NCI-H345 (cell line): ENCODE measurements around the gene CRCP.
"Not testable (repeated sequence)": the region's sequence is repeated elsewhere in the genome, so short reads cannot be mapped to it uniquely, and the experiment has no call there.

Experiments
- DNase-seq: peaks from one replicate; lab custom pipeline; 2025; lab: John Stamatoyannopoulos, UW

Gene CRCP

GRCh38 chr7:66114743-66115649 is at the start of gene CRCP:
CRCP (plus strand) TSS chr7:66114847; CDS start chr7:66114963, 116 bp downstream.
- peak; percentile 74 for DNase-seq

GRCh38 chr7:66069732-66070131 is 44.9 kb upstream of the CRCP start:
- DNase-seq = no peak

DNA sequence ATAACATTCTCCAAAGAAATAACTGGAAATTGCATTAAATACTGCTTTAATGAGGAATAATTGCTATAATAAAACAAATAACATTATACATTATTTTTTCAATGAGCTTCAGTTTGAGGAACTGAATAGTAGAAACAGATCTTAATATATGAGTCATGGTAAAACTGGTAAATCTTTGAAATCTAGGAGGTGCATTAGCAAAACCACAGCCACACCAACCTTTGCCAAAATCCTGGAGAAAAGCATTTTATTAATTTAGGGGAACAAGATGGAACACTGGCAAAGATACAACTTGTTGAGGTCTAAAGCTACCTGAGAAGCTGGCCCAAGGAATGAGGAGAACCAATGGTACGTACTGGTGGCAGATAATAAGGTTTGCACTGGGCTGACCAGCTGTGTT is 44.4 kb upstream of the CRCP start:
- no peak for DNase-seq

DNA sequence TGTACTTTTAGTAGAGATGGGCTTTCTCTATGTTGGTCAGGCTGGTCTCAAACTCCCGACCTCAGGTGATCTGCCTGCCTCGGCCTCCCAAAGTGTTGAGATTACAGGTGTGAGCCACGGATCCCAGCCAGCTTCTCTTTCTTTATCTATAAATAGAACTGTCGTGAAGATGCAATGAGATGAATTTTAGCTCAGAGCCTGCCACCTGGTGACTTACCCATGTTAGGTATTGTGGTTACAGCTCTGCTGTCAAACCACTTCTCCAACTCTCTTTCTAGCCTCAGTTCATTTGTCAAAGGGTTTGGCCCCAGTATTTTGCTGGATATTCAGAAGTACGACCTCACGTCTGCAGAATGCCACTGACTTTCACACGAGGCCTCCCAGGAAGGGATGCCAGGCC is 42.4 kb upstream of the CRCP start:
- not testable (repeated sequence) for DNase-seq

GRCh38 chr7:66075590-66076461 is 38.8 kb upstream of the CRCP start, which contains the start of gene ASL:
ASL (plus strand) TSS chr7:66075819; CDS start chr7:66076082, 263 bp downstream.
- peak; percentile 95 for DNase-seq

DNA sequence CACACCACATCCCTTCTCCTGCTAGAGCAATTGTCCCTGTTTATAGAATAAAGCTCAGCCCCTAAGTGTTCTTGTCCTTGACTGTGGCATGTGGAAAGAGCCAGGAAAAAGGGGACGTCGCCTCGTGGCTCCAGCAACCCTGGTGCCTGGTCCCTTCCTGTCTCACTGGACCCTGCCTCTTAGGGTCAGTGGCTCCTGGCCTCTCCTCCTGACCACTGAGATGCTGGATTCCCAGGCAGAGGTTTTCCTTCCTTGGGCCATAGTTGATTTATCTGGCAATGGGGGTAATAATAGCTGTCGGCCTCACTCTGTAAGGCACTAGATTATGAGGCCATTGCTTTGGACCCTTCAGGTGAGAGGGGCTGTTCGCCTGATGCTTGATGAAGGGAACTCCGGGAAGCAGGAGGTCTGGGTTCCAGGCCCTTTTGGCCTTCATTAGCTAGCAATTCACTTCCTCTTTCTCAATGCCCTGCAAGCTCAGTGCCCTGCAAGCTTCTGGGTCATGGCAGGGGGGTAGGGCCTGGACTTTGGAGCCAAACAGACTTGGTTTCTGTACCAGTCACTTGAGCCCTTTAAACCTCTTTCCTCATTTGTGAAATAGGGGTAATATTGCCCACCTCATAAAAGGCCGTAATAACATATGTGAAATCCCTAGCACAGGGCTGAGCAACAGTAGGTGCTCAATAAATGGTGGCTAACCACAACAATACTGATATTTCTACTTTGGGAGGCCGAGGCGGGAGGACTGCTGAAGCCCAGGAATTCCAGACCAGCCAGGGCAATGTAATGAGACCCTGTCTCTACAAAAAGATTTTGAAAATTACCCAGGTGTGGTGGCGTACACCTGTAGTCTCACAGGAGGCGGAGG is 38.0 kb upstream of the CRCP start:
- DNase-seq = no peak

DNA sequence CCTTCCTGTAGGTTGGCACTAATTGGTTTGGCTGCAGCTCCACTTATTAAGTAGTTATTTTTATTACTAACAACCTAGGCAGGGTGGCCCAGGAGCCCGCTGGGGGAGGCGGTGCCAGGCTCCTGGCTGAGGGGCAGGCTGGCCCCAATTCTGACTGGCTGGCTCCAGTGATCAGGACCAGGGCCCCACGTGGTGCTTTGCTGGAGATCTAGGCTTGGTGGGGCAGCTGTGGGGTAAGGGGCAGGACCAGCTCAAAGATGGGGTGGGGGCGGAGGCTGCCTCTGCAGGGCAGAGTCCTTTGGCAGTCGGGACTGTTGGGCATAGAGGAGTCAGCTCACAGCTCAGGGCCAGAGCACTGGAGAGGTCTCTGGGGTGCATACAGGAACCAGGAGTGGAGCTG is 36.6 kb upstream of the CRCP start:
- DNase-seq = no peak

DNA sequence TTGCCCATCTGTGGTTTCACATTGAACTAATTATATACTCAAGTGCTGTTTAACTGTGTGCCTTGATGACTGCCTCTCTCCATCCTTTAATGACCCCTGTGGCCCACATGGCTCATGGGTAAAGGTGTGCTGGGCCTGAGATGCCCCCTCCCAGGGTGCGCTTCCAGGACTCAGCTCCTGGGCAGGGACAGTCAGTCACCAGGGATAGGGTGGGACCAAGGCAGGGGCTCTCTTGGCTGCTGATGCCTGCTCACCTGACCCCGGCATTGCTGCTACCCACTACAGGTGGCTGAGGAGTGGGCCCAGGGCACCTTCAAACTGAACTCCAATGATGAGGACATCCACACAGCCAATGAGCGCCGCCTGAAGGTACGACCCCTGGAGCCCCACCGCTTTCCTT is 32.6 kb upstream of the CRCP start:
- no peak for DNase-seq

DNA sequence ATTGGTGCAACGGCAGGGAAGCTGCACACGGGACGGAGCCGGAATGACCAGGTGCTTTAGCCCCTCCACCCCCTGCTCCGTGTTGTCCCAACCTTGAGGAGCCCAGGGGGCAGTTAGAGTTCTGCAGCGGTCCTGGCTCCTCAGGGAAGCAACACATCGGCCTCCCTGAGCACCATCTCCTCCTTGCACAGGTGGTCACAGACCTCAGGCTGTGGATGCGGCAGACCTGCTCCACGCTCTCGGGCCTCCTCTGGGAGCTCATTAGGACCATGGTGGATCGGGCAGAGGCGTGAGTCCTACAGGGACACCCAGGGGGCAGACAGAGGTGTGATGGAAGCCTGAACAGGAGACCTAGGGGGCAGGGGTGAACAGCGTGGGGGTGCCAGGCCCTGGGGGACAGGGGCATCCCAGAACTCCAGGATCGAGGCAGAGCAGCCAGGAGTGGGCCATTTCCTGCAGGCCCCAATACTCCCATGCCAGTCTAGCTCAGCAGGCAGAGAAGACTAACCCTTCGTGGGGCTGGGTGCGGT is 31.7 kb upstream of the CRCP start:
- no peak for DNase-seq

DNA sequence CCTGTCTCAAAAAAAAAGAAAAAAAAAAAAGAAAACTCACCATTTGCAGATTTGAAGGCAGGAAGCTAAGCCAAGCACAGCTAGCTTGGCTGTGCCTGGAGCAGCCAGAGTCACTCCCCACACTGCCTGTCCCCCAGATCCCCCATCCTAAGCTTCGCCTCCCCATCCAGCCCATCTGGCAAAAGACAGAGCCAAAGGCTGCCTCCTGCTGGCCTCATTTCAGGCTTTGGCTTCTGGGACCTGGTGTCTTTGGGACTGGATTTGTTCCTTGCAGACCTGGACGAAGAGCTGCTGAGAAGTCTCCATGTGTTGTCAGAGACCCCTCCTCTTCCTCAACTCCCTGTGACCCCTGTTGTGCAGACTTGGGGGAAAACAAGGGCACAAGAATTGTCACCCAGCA is 31.0 kb upstream of the CRCP start:
- DNase-seq = no peak

GRCh38 chr7:66088861-66089838 is 25.5 kb upstream of the CRCP start:
- DNase-seq = no peak

DNA sequence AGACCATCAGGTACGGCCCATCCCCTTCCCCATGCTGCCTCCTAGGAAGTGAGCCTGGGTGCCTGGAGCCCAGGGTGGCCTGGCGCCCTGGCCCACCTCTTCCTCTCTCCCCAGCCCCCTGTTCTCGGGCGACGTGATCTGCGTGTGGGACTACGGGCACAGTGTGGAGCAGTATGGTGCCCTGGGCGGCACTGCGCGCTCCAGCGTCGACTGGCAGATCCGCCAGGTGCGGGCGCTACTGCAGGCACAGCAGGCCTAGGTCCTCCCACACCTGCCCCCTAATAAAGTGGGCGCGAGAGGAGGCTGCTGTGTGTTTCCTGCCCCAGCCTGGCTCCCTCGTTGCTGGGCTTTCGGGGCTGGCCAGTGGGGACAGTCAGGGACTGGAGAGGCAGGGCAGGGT is 22.0 kb upstream of the CRCP start:
- no peak for DNase-seq

GRCh38 chr7:66095010-66095409 is 19.6 kb upstream of the CRCP start:
- DNase-seq = no peak

GRCh38 chr7:66099232-66099550 is 15.5 kb upstream of the CRCP start:
- no peak for DNase-seq

- DNase-seq = no peak
Observed at GRCh38 chr7:66099551-66100407, 14.9 kb upstream of the CRCP start.

GRCh38 chr7:66100408-66101050 is 14.1 kb upstream of the CRCP start:
- no peak for DNase-seq

GRCh38 chr7:66102168-66102567 is 12.5 kb upstream of the CRCP start:
- not testable (repeated sequence) for DNase-seq

- DNase-seq = not testable (repeated sequence)
Observed at GRCh38 chr7:66103994-66104393, 10.7 kb upstream of the CRCP start.

- DNase-seq = no peak
Observed at GRCh38 chr7:66105263-66105748, 9.3 kb upstream of the CRCP start.
